ENCODE results near the gene DAPK2.

Gene DAPK2

GRCh38 chr15:64052925-64053491, 6.7 kb upstream of the DAPK2 start:
- DNase-seq = no peak

GRCh38 chr15:64051407-64052259, 5.3 kb upstream of the DAPK2 start:
- no peak for DNase-seq

GRCh38 chr15:64051093-64051402, 4.8 kb upstream of the DAPK2 start:
- DNase-seq = no peak

- DNase-seq = peak; percentile 49 to 68
Observed at GRCh38 chr15:64050281-64051092, 4.2 kb upstream of the DAPK2 start.

- DNase-seq = no peak
Observed at GRCh38 chr15:64048781-64049460, 2.6 kb upstream of the DAPK2 start.

- DNase-seq = no peak
Observed at GRCh38 chr15:64045774-64046420, 388 bp downstream of the DAPK2 start.

GRCh38 chr15:64045101-64045435, 1.2 kb downstream of the DAPK2 start:
- DNase-seq = no peak

- peak in 1 of 2 experiments; percentile 6 for DNase-seq
Observed at GRCh38 chr15:64044300-64045100, 1.8 kb downstream of the DAPK2 start.

GRCh38 chr15:64038878-64039610, 7.2 kb downstream of the DAPK2 start:
- DNase-seq = no peak

GRCh38 chr15:64037966-64038365, 8.3 kb downstream of the DAPK2 start:
- DNase-seq = no peak

GRCh38 chr15:64037116-64037515, 9.2 kb downstream of the DAPK2 start:
- DNase-seq = no peak

- no peak for DNase-seq
Observed at GRCh38 chr15:64035525-64035924, 10.8 kb downstream of the DAPK2 start.

- no peak for DNase-seq
Observed at GRCh38 chr15:64034519-64034918, 11.8 kb downstream of the DAPK2 start.

- no peak for DNase-seq
Observed at GRCh38 chr15:64032329-64032728, 14.0 kb downstream of the DAPK2 start.

GRCh38 chr15:64030123-64030522, 16.2 kb downstream of the DAPK2 start:
- no peak for DNase-seq

- no peak for DNase-seq
Observed at GRCh38 chr15:64029633-64030032, 16.7 kb downstream of the DAPK2 start.

- no peak for DNase-seq
Observed at GRCh38 chr15:64029110-64029509, 17.2 kb downstream of the DAPK2 start.

GRCh38 chr15:64026591-64026990, 19.7 kb downstream of the DAPK2 start:
- DNase-seq = no peak

GRCh38 chr15:64024172-64025050, 21.9 kb downstream of the DAPK2 start:
- no peak for DNase-seq

GRCh38 chr15:64023220-64023619, 23.1 kb downstream of the DAPK2 start:
- DNase-seq = no peak
